Osteoblast (primary cell): ENCODE results near the gene SMDT1. TPM values are rescaled to one million over a fixed set of nuclear protein-coding genes. Genes with fewer than 3 reads are reported as not detected.

Source experiments
- DNase-seq: peaks from one replicate; pipeline ENCODE4 v3.0.0; 2011; ENCODE audit warnings: low spot score, mixed read lengths; ENCODE audit not compliant: insufficient read length; ENCODE audit errors: missing footprints
- H2AFZ ChIP-seq: 2 replicates; pipeline ENCODE4 v1.6.0; 2011; ENCODE audit warnings: mild to moderate bottlenecking, low read length
- H3K27ac ChIP-seq: 2 replicates; pipeline ENCODE4 v1.5.1; 2011; ENCODE audit warnings: mild to moderate bottlenecking, low read depth, low read length, moderate library complexity
- H3K27me3 ChIP-seq: 2 replicates; pipeline ENCODE4 v1.6.0; 2012; ENCODE audit warnings: mild to moderate bottlenecking, control low read depth, inconsistent platforms, low read length, moderate library complexity; ENCODE audit not compliant: insufficient read depth
- H3K36me3 ChIP-seq: 2 replicates; pipeline ENCODE4 v1.5.1; 2011; ENCODE audit warnings: mild to moderate bottlenecking, low read length, control low read depth, moderate library complexity; ENCODE audit not compliant: insufficient read depth
- H3K4me1 ChIP-seq: 2 replicates; pipeline ENCODE4 v1.5.1; 2011; ENCODE audit warnings: mild to moderate bottlenecking, low read length, control low read depth, moderate library complexity; ENCODE audit not compliant: insufficient read depth
- H3K4me2 ChIP-seq: 2 replicates; pipeline ENCODE4 v1.6.0; 2011; ENCODE audit warnings: mild to moderate bottlenecking, low read length; ENCODE audit not compliant: insufficient read depth
- H3K4me3 ChIP-seq: fragments of 200-600 bp; sonication (generic); 3 replicates; pipeline ENCODE4 v1.5.1; 2012; ENCODE audit warnings: mild to moderate bottlenecking, low read length, inconsistent platforms; ENCODE audit not compliant: insufficient read depth
- H3K79me2 ChIP-seq: 2 replicates; pipeline ENCODE4 v1.6.0; 2012; ENCODE audit warnings: mild to moderate bottlenecking, low read length, control low read depth, inconsistent platforms; ENCODE audit not compliant: insufficient read depth
- H3K9me3 ChIP-seq: 2 replicates; pipeline ENCODE4 v1.5.1; 2011; ENCODE audit warnings: low read depth, low read length, control low read depth
- H4K20me1 ChIP-seq: 2 replicates; pipeline ENCODE4 v1.6.0; 2012; ENCODE audit warnings: mild to moderate bottlenecking, low read length, control low read depth; ENCODE audit not compliant: insufficient read depth
- CTCF ChIP-seq: IDR thresholded peaks from 2 replicates; pipeline ENCODE4 v1.5.1; 2011; ENCODE audit warnings: mild to moderate bottlenecking, low read depth, low read length, moderate library complexity; ENCODE audit errors: extremely low read depth
- total RNA-seq: library from RNA; depleted of rRNA; stranded (reverse); fragments of >200 nt; gene quantifications from 2 replicates; pipeline ENCODE4 v1.2.3, GENCODE V29; 2012

Gene SMDT1
- total RNA-seq, 1 donor, result 4.7 TPM

- TF ChIP-seq CTCF, result no peak
- no peak for DNase-seq
- Histone ChIP-seq H3K4me2 (no peak overlapping the region), H3K27me3 (no peaks in the 10 kb centered on the region), H3K79me2 (no peaks in the 10 kb centered on the region), H3K27ac (no peak overlapping the region), H3K36me3 (peaks cover 20% of the 10 kb centered on the region), H3K9me3 (no peaks in the 10 kb centered on the region), H4K20me1 (no peaks in the 10 kb centered on the region), H3K4me1 (peaks cover under 1% of the 10 kb centered on the region), H3K4me3 (no peak overlapping the region), H2AFZ (no peak overlapping the region)
Measured at GRCh38 chr22:42064629-42065028, 14.9 kb upstream of the SMDT1 start.

- no peak for DNase-seq
- peaks cover 2% of the 10 kb centered on the region for H3K79me2 ChIP-seq
- H3K4me1 ChIP-seq, result peaks cover 8% of the 10 kb centered on the region
- no peak overlapping the region for H3K4me3 ChIP-seq
- TF ChIP-seq CTCF, result no peak
- H3K36me3 ChIP-seq, result peaks cover 12% of the 10 kb centered on the region
- H3K27ac ChIP-seq, result no peak overlapping the region
- no peaks in the 10 kb centered on the region for H4K20me1 ChIP-seq
- H3K4me2 ChIP-seq, result no peak overlapping the region
- no peaks in the 10 kb centered on the region for H3K27me3 ChIP-seq
- no peak overlapping the region for H2AFZ ChIP-seq
- no peaks in the 10 kb centered on the region for H3K9me3 ChIP-seq
Measured at GRCh38 chr22:42065438-42066125, 13.9 kb upstream of the SMDT1 start.

GRCh38 chr22:42066126-42066761 lies 13.3 kb upstream of the SMDT1 start:
- no peak for DNase-seq
- H3K27me3 ChIP-seq, result no peaks in the 10 kb centered on the region
- H3K27ac ChIP-seq, result no peak overlapping the region
- H3K9me3 ChIP-seq, result no peaks in the 10 kb centered on the region
- no peak overlapping the region for H3K4me2 ChIP-seq
- H3K4me3 ChIP-seq, result no peak overlapping the region
- H3K4me1 ChIP-seq, result peaks cover 12% of the 10 kb centered on the region
- TF ChIP-seq CTCF, result no peak
- no peak overlapping the region for H2AFZ ChIP-seq
- peaks cover 2% of the 10 kb centered on the region for H3K79me2 ChIP-seq
- H4K20me1 ChIP-seq, result no peaks in the 10 kb centered on the region
- H3K36me3 ChIP-seq, result peaks cover 9% of the 10 kb centered on the region

- H3K27me3 ChIP-seq, result no peaks in the 10 kb centered on the region
- H3K4me1 ChIP-seq, result peaks cover 15% of the 10 kb centered on the region
- no peak for DNase-seq
- no peak overlapping the region for H3K4me2 ChIP-seq
- peaks cover 2% of the 10 kb centered on the region for H3K79me2 ChIP-seq
- H4K20me1 ChIP-seq, result no peaks in the 10 kb centered on the region
- no peaks in the 10 kb centered on the region for H3K9me3 ChIP-seq
- H3K4me3 ChIP-seq, result no peak overlapping the region
- no peak overlapping the region for H3K27ac ChIP-seq
- no peak overlapping the region for H2AFZ ChIP-seq
- peaks cover 7% of the 10 kb centered on the region for H3K36me3 ChIP-seq
- no peak for TF ChIP-seq CTCF
Measured at GRCh38 chr22:42066937-42067336, 12.6 kb upstream of the SMDT1 start.
